ENCODE data around the gene DENND5B. TPM values are rescaled to one million over a fixed set of nuclear protein-coding genes. Genes with fewer than 3 reads are reported as not detected.
"Not testable (repeated sequence)": the region's sequence is repeated elsewhere in the genome, so short reads cannot be mapped to it uniquely, and the experiment has no call there.

The DENND5B gene
- total RNA-seq, 1 experiment from 2014 or later = 20.8 TPM

- no peaks in the 10 kb centered on the region for H3K9me3 ChIP-seq (replicated peaks)
- H3K27me3 ChIP-seq = no peaks in the 10 kb centered on the region
- H3K4me1 ChIP-seq = peaks cover 29% of the 10 kb centered on the region
- no peaks in the 10 kb centered on the region for H3K36me3 ChIP-seq
- H3K27ac ChIP-seq = no peak overlapping the region
- no peak overlapping the region for H3K4me3 ChIP-seq
- DNase-seq = no peak
Observed at GRCh38 chr12:31582155-31582554, 8.8 kb downstream of the DENND5B start.

GRCh38 chr12:31578632-31579031 lies 12.3 kb downstream of the DENND5B start:
- peaks cover 12% of the 10 kb centered on the region for H3K4me1 ChIP-seq
- DNase-seq = peak; percentile 84 to 90
- peak overlapping the region; percentile 60 for H3K27ac ChIP-seq

GRCh38 chr12:31574803-31575575 lies 15.9 kb downstream of the DENND5B start:
- Histone ChIP-seq H3K27me3 (no peaks in the 10 kb centered on the region), H3K27ac (no peak overlapping the region), H3K4me1 (peaks cover 12% of the 10 kb centered on the region), H3K4me3 (no peak overlapping the region), H3K36me3 (no peaks in the 10 kb centered on the region), H3K9me3 (replicated peaks) (no peaks in the 10 kb centered on the region)
- no peak for DNase-seq

More at GRCh38 chr12:31578632-31579031, 12.3 kb downstream of the DENND5B start:
- Histone ChIP-seq H3K36me3 (no peaks in the 10 kb centered on the region), H3K4me3 (no peak overlapping the region), H3K27me3 (no peaks in the 10 kb centered on the region), H3K9me3 (replicated peaks) (no peaks in the 10 kb centered on the region)

- H3K27me3 ChIP-seq; H3K36me3 ChIP-seq; H3K4me3 ChIP-seq; H3K9me3 ChIP-seq (replicated peaks); DNase-seq; H3K27ac ChIP-seq: not testable (repeated sequence)
- H3K4me1 ChIP-seq = peaks cover 12% of the 10 kb centered on the region
Observed at GRCh38 chr12:31574367-31574766, 16.6 kb downstream of the DENND5B start.

- no peaks in the 10 kb centered on the region for H3K36me3 ChIP-seq
Observed at GRCh38 chr12:31572900-31573600, 17.9 kb downstream of the DENND5B start.

GRCh38 chr12:31570880-31571279 lies 20.1 kb downstream of the DENND5B start:
- DNase-seq = no peak
- H3K27ac ChIP-seq = no peak overlapping the region
- H3K4me1 ChIP-seq = peaks cover 8% of the 10 kb centered on the region
- no peaks in the 10 kb centered on the region for H3K9me3 ChIP-seq (replicated peaks)
- H3K27me3 ChIP-seq = no peaks in the 10 kb centered on the region
- H3K4me3 ChIP-seq = no peak overlapping the region
- H3K36me3 ChIP-seq = no peaks in the 10 kb centered on the region

More at GRCh38 chr12:31572900-31573600, 17.9 kb downstream of the DENND5B start:
- Histone ChIP-seq H3K4me1 (peaks cover 9% of the 10 kb centered on the region), H3K9me3 (replicated peaks) (no peaks in the 10 kb centered on the region), H3K27me3 (no peaks in the 10 kb centered on the region), H3K27ac (no peak overlapping the region), H3K4me3 (no peak overlapping the region)
- DNase-seq = no peak

GRCh38 chr12:31569517-31569916 lies 21.4 kb downstream of the DENND5B start:
- not testable (repeated sequence) for H3K27ac ChIP-seq; H3K4me3 ChIP-seq; DNase-seq; H3K4me1 ChIP-seq; H3K36me3 ChIP-seq; H3K9me3 ChIP-seq (replicated peaks); H3K27me3 ChIP-seq

- H3K27me3 ChIP-seq = no peaks in the 10 kb centered on the region
- H3K36me3 ChIP-seq = no peaks in the 10 kb centered on the region
- H3K27ac ChIP-seq = peak overlapping the region; percentile 15; the same call in 1 of the 2 replicates
- peaks cover 8% of the 10 kb centered on the region for H3K4me1 ChIP-seq
- no peak overlapping the region for H3K4me3 ChIP-seq
- DNase-seq = peak; percentile 26 to 51
- H3K9me3 ChIP-seq (replicated peaks) = no peaks in the 10 kb centered on the region
Observed at GRCh38 chr12:31568498-31568897, 22.4 kb downstream of the DENND5B start.

GRCh38 chr12:31567029-31567428 lies 23.9 kb downstream of the DENND5B start:
- H3K4me3 ChIP-seq = no peak overlapping the region
- no peak for DNase-seq

GRCh38 chr12:31566547-31566946 lies 24.4 kb downstream of the DENND5B start:
- H3K36me3 ChIP-seq = no peaks in the 10 kb centered on the region; the same call in 1 of the 2 replicates
- DNase-seq = no peak
- peaks cover 8% of the 10 kb centered on the region for H3K4me1 ChIP-seq
- H3K9me3 ChIP-seq (replicated peaks) = peaks cover 3% of the 10 kb centered on the region; the same call in 1 of the 2 replicates
- no peak overlapping the region for H3K4me3 ChIP-seq
- no peaks in the 10 kb centered on the region for H3K27me3 ChIP-seq
- H3K27ac ChIP-seq = no peak overlapping the region

More at GRCh38 chr12:31567029-31567428, 23.9 kb downstream of the DENND5B start:
- peaks cover 8% of the 10 kb centered on the region for H3K4me1 ChIP-seq
- no peaks in the 10 kb centered on the region for H3K36me3 ChIP-seq
- no peak overlapping the region for H3K27ac ChIP-seq
- no peaks in the 10 kb centered on the region for H3K27me3 ChIP-seq
- H3K9me3 ChIP-seq (replicated peaks) = no peaks in the 10 kb centered on the region

- no peak for DNase-seq
- H3K4me3 ChIP-seq = no peak overlapping the region
- H3K4me1 ChIP-seq = no peaks in the 10 kb centered on the region
- peaks cover 3% of the 10 kb centered on the region; the same call in 1 of the 2 replicates for H3K9me3 ChIP-seq (replicated peaks)
- no peaks in the 10 kb centered on the region for H3K27me3 ChIP-seq
- no peaks in the 10 kb centered on the region; the same call in 1 of the 2 replicates for H3K36me3 ChIP-seq
- no peak overlapping the region for H3K27ac ChIP-seq
Observed at GRCh38 chr12:31562594-31563328, 28.2 kb downstream of the DENND5B start.

- H3K4me1 ChIP-seq = no peaks in the 10 kb centered on the region
- H3K27ac ChIP-seq = no peak overlapping the region
- H3K4me3 ChIP-seq = no peak overlapping the region
Observed at GRCh38 chr12:31560516-31560915, 30.4 kb downstream of the DENND5B start.

GRCh38 chr12:31558521-31558920 lies 32.4 kb downstream of the DENND5B start:
- Histone ChIP-seq H3K4me3 (no peak overlapping the region), H3K36me3 (no peaks in the 10 kb centered on the region; the same call in 1 of the 2 replicates), H3K27ac (no peak overlapping the region), H3K9me3 (replicated peaks) (peaks cover 3% of the 10 kb centered on the region; the same call in 1 of the 2 replicates), H3K4me1 (no peaks in the 10 kb centered on the region), H3K27me3 (no peaks in the 10 kb centered on the region)
- no peak for DNase-seq

More at GRCh38 chr12:31560516-31560915, 30.4 kb downstream of the DENND5B start:
- Histone ChIP-seq H3K9me3 (replicated peaks) (peaks cover 3% of the 10 kb centered on the region; the same call in 1 of the 2 replicates), H3K27me3 (no peaks in the 10 kb centered on the region), H3K36me3 (no peaks in the 10 kb centered on the region; the same call in 1 of the 2 replicates)
- no peak for DNase-seq

GRCh38 chr12:31557707-31558106 lies 33.2 kb downstream of the DENND5B start:
- H3K36me3 ChIP-seq = no peaks in the 10 kb centered on the region; the same call in 1 of the 2 replicates
- no peak overlapping the region for H3K4me3 ChIP-seq
- no peak for DNase-seq
- peaks cover 3% of the 10 kb centered on the region; the same call in 1 of the 2 replicates for H3K9me3 ChIP-seq (replicated peaks)
- no peaks in the 10 kb centered on the region for H3K4me1 ChIP-seq
- H3K27me3 ChIP-seq = no peaks in the 10 kb centered on the region
- H3K27ac ChIP-seq = no peak overlapping the region

Measured in SJCRH30 (cell line).